HG02973 (cell line): ENCODE measurements around the gene MAP7D2.
A peak's percentile ranks its signal among the peaks of the same experiment; 100 is the strongest.

ENCODE experiments used
- ATAC-seq: cut with Tn5 transposase; IDR thresholded peaks from one replicate; pipeline ENCODE4 v1.9.1; 2021; ENCODE audit warnings: moderate library complexity; ENCODE audit not compliant: unreplicated experiment

Gene MAP7D2

GRCh38 chrX:20046223-20046622 is 70.5 kb downstream of the MAP7D2 start:
- no peak for ATAC-seq

DNA sequence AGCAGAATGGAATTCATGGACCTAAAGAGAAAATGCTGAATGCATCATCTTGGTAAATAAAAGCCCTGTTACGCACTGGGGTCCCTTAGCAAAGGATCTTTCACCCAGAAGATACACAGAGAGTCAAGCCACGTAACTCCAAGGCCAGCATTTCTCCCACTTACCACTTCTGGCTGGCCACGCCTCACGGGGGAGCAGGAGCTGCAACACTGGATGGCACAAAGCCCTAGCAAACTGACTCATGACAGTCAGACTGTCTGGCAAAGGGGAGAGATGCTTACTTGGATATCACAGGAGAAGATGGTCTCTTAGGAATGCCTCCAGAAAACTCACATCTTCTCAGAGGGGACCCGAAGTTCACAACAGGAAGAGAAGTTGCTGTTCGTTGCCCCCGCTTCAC is 74.5 kb downstream of the MAP7D2 start:
- ATAC-seq = no peak

- no peak for ATAC-seq
Observed at GRCh38 chrX:20038966-20039365, 77.7 kb downstream of the MAP7D2 start.

GRCh38 chrX:20037186-20037585 is 79.5 kb downstream of the MAP7D2 start:
- no peak for ATAC-seq

GRCh38 chrX:20032201-20032600 is 84.5 kb downstream of the MAP7D2 start:
- no peak for ATAC-seq

GRCh38 chrX:20029728-20030127 is 87.0 kb downstream of the MAP7D2 start:
- no peak for ATAC-seq

DNA sequence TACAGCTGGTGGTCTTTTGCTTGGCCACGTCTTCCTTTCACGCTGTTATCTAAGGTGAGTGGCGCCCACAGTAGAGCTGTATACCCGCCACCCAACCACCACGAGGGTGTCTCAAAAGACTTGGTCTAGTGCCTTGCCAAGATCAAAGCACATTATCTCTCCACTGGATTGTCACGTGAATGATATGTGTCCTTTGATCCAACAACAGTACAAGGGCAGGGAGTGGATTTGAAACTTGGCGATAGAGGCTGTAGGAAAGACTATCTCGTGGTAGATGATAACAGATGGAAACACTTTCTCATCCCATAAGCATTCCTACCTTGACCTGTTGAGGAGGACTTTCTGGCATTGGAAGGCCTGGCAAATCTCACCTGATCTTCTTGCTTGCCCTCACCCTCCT is 88.1 kb downstream of the MAP7D2 start:
- no peak for ATAC-seq

DNA sequence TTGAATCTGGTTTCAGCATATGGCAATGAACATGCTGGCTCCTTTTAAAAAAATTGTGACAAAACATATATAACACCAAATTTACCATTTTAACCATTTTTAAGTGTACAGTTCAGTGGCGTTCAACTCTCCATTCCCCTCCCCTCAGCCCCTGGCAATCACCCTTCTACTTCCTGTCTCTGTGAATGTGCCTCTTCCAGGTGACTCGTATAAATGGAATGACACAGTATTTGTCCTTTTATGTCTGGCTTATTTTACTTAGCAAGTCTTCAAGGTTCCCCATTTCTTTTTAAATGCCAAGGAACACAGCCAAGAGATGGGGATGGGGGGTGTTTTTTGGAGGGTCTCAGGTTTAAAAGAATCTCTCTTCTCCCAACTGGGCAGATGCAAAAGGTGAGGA is 90.4 kb downstream of the MAP7D2 start:
- ATAC-seq = no peak

DNA sequence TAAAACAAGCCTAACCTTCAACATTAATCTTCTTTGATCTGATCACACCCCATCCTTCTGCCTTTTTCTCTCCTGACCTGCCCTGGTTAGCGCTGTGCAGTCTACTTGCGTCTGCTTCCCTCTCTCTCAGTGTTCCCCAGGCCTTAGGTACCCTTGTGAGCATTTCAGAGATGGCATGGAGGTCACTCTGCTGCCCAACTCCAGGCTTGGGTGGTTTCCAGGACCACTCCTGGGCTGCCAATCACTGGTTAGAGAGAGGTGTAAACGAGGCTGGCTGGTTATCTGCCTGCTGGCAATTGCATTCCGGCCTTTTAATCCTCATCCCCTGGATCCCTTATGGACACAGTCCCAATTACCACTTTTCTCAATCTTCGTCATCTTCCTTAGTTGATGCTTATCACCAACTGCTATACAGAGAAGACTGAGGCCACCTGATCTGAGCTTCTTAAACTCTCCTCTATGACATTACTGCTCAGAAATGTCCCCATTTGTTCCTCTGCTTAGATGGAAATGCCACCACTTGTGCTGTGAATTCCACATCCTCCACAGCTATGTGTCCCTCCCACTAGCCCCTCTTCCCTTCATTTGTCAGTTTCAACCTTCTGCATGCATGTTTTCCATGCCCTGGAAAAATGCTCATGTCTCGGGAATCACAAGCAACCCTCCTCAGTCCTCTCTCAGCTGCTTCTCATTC is 96.9 kb downstream of the MAP7D2 start:
- no peak for ATAC-seq

DNA sequence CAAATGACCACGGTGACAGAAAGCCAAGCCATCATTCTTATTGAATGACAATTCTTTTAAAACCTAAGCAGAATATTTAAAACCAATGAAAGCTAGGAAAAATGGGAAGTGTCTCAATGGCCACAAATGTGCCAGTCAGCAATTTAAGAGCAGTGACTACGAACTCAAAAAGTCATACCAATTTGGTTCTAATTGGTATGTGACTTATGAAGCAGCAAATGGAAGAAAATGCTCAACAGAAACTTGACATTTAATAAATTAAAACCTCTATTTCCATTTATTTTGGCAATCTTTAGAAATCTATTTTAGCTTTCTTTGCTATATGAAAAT is 100.1 kb downstream of the MAP7D2 start:
- ATAC-seq = no peak

GRCh38 chrX:20015945-20016615 is 100.6 kb downstream of the MAP7D2 start:
- no peak for ATAC-seq

- no peak for ATAC-seq
Observed at GRCh38 chrX:20015422-20015821, 101.3 kb downstream of the MAP7D2 start.

DNA sequence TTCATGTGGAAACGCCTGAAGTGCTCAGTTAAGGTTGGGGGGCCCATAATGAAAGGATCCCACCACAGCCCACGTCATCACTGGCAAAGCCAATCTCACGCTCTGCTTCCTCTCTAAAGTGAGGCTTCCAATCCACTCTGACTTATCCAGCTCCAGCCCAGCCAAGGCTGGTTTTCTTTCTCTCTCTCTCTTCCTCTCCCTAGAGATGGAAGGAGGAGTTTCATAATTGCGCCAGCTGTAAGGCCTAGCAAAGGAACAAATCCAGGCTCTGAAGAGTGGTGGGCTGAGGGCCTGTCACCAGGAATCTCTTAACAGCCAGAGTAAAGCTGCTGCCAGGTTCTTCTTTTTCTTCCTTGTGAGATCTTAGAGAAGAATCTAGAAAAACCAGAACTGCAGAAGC is 105.1 kb downstream of the MAP7D2 start:
- no peak for ATAC-seq

DNA sequence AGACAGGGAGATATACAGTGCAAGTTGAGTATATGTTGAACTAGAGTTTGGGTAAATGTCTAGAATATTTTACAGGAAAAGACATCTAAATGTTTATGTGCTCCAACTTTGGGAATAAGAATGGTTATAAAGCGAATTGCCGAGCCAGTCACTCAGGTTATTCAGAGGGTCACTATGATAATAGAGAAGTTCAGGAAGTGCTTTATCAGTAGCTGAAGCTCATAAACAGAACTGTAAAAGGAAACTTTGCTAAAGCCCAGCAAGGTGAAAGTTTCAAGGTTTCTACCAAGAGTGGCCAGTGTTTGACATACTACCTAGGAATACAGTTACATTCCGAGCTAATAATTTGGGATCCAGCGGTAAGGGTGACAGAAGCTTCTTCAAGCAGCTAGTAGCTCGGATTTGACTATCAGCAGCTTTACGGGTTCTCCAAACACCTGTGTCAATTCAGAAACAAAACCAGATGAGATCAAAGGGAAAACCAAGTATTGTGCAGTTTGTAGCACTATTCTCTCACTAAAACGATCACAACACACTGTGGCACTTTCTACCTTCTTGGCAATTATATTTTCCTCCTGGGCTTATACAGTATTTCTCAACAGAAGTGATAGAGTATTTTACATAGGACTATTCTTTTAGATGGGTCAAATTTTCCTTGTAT is 108.6 kb downstream of the MAP7D2 start:
- ATAC-seq = no peak

GRCh38 chrX:20005883-20006282 is 110.8 kb downstream of the MAP7D2 start:
- no peak for ATAC-seq

DNA sequence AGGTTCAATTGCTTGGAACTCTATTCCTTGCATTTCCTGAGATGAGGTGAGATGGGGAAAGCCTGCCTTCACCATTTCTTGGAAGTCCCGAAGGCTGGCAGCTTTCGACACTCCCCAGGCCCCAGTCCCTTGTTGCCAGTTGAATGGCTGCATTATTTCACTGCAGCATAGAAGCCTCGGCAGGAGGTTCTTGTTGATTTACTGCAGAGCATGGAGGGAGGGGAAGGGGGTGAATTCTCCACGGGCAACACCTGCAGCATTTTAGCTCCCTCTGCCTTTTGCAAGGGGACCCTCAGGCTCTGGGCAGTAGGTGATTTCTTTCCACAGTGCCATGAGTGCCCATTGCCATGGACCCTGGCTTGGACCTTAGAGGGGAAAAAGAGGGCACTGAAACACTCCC is 115.1 kb downstream of the MAP7D2 start:
- no peak for ATAC-seq

- no peak for ATAC-seq
Observed at GRCh38 chrX:19991350-19991718, 125.4 kb downstream of the MAP7D2 start.

DNA sequence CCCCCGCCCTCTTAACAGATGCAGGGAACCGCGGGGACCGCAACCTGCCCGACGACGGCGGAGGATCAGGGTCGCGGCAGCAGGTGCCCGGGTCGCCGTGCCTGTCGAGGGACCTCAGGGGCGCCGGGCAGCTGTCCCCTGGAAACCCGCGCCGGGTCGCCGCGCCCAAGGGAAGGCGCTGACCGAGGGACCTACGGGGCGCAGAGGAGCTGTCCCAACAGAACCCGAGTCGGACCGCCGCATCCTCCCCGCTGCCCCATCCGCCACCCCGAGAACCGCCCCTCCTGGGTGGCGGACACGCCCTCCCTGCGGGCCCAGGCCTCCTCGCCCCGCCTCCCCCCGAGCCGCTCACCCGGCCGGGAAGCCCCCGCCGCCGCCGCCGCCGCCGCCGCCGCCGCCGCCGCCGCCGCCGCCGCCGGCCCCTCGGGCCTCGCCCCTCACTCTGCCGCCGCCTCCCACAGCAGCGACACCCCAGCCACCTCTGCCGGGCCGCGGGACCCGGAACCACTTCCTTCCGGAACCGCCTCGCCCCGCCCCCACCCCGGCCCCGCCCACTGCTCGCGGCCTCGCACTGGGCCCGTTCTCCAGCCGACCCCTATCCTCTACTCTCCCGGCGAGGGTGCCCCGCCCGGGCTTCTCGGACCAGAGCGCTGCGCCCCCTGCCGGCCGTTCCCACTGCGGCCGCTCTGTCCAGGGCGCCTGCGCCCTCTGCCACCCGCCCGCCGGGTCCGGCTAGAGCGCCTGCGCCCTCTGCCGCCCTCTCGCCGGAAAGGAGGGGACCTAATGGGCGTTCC is 126.0 kb downstream of the MAP7D2 start, which contains the start of gene BCLAF3:
TSS of gene BCLAF3 (minus strand) at position 506 of the 794 bp plus-strand sequence. CDS start 20,797 bp downstream, outside the sequence.
- peak; percentile 94 for ATAC-seq

DNA sequence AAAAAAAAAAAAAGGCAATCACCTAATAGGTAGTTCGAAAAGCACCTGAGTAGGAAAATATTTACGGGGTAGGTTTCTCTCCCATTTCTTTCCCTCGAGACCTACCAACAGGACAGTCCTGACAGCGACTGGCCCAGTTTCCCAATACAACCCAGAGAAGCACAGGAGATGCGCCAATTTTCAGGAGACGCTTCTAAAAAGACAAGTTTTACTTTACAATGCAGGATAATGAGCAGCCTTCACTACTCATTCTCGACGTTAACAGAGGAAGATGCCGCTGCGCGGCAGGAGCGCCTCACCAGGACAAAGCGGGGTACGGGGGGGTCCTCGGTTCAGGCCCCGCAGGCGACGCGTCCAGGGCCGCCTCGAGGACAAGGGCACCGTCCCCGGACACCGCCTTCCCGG is 126.6 kb downstream of the MAP7D2 start:
- ATAC-seq = no peak

DNA sequence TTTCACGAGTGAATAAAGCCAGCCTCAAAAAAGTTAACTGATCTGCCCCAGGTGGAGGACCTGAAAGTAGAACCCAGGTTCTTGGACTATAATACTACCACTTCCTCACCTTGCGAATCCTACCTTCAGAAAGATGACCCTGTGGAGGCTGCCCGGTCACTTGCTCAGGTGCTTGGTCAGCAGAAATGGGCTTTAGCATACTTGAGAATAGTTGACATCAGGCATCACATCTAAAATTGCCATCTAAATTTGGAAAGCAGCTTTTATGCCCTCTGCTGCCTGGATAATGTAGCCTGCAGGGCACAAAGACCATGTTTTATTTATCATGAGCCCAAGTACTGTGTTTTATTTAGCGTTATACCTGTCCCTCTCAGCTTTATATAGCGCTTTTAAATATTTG is 128.9 kb downstream of the MAP7D2 start:
- ATAC-seq = no peak

DNA sequence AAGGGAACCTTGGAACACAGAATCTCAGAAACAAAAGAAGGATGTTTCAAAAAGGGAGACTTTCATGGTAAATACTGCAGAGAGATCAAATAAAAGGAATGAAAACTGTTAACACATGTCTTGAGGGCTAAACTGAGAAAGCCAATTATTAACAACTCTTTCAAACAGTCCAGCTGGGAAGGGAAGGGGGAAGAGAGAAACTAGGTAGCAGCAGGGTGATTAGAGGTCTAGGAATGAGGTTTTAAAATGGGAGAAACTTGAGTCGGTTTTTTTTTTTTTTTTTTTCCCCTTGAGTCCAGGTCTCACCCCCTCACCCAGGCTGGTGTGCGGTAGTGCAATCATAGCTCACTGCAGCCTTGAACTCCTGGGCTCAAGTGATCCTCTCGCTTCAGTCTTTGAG is 130.2 kb downstream of the MAP7D2 start:
- ATAC-seq = no peak

- ATAC-seq = no peak
Observed at GRCh38 chrX:19981947-19982346, 134.8 kb downstream of the MAP7D2 start.
